IMR-90 (cell line): ENCODE results near the gene PTPRN2. TPM values are rescaled to one million over a fixed set of nuclear protein-coding genes. Genes with fewer than 3 reads are reported as not detected.

Experiments
- ATAC-seq: fragments of 200-7000 bp; cut with Tn5 transposase; 2 replicates; pipeline ENCODE4 v1.9.1; 2020; ENCODE audit warnings: low read depth, mild to moderate bottlenecking, moderate library complexity
- BruUV-seq: library from RNA; stranded (reverse); fragments of 400-500 nt; replicated peaks from 2 replicates; lab custom pipeline; 2021; lab: Mats Ljungman, UMichigan
- CTCF ChIA-PET: fragments of 300-600 bp; formaldehyde crosslinking; extraction: SDS; loops from one replicate; lab custom pipeline; 2021; ENCODE audit warnings: antibody characterized with exemption; lab: Yijun Ruan, JAX
- POLR2A ChIA-PET: fragments of 300-600 bp; sonication (Branson Sonifier 250); formaldehyde crosslinking; loops from one replicate; lab custom pipeline; 2022; ENCODE audit warnings: antibody characterized with exemption; ENCODE audit not compliant: unreplicated experiment; lab: Charles Lee
- DNase-seq: peaks from one replicate; pipeline ENCODE4 v3.0.0; 2013
- H2AFZ ChIP-seq: replicated peaks from 2 replicates; pipeline ENCODE3; 2013; ENCODE audit warnings: low read length, mild to moderate bottlenecking; ENCODE audit not compliant: poor library complexity
- H2AK5ac ChIP-seq: 2 replicates; pipeline ENCODE4 v1.6.1; 2013; ENCODE audit warnings: low read depth, low read length, inconsistent platforms
- H2AK9ac ChIP-seq: replicated peaks from 2 replicates; pipeline ENCODE3; 2013; ENCODE audit warnings: mild to moderate bottlenecking, low read depth, low read length, moderate library complexity; ENCODE audit not compliant: poor library complexity
- H2BK120ac ChIP-seq: 2 replicates; pipeline ENCODE4 v1.6.1; 2013; ENCODE audit warnings: low read depth, low read length, inconsistent platforms
- H2BK15ac ChIP-seq: 3 replicates; pipeline ENCODE4 v1.6.1; 2013; ENCODE audit warnings: low read depth, low read length, inconsistent platforms
- H2BK20ac ChIP-seq: 2 replicates; pipeline ENCODE4 v1.6.1; 2013; ENCODE audit warnings: low read depth, mild to moderate bottlenecking, inconsistent platforms, low read length, moderate library complexity
- H2BK5ac ChIP-seq: 2 replicates; pipeline ENCODE4 v1.6.1; 2013; ENCODE audit warnings: mild to moderate bottlenecking, low read depth, low read length, inconsistent platforms; ENCODE audit not compliant: poor library complexity, severe bottlenecking
- H3K14ac ChIP-seq: replicated peaks from 2 replicates; pipeline ENCODE4 v1.6.1; 2013; ENCODE audit warnings: low read depth, low read length, inconsistent platforms
- H3K18ac ChIP-seq: 2 replicates; pipeline ENCODE4 v1.6.1; 2013; ENCODE audit warnings: low read depth, low read length, control low read depth
- H3K23ac ChIP-seq: 2 replicates; pipeline ENCODE4 v1.6.1; 2013; ENCODE audit warnings: low read depth, low read length, inconsistent platforms
- H3K27ac ChIP-seq: 2 replicates; pipeline ENCODE4 v1.5.1; 2013; ENCODE audit warnings: mild to moderate bottlenecking, control low read depth, low read length; ENCODE audit not compliant: insufficient read depth
- H3K27me3 ChIP-seq: 2 replicates; pipeline ENCODE4 v1.6.1; 2013; ENCODE audit warnings: low read length; ENCODE audit not compliant: control insufficient read depth, insufficient read depth
- H3K36me3 ChIP-seq: 2 replicates; pipeline ENCODE4 v1.6.1; 2013; ENCODE audit warnings: low read length, mixed read lengths; ENCODE audit not compliant: control insufficient read depth, insufficient read depth
- H3K4ac ChIP-seq: 2 replicates; pipeline ENCODE4 v1.6.1; 2013; ENCODE audit warnings: low read depth, low read length, inconsistent platforms
- H3K4me1 ChIP-seq: 2 replicates; pipeline ENCODE4 v1.6.1; 2013; ENCODE audit warnings: low read length, mixed read lengths; ENCODE audit not compliant: control insufficient read depth, insufficient read depth
- H3K4me2 ChIP-seq: 2 replicates; pipeline ENCODE4 v1.6.1; 2013; ENCODE audit warnings: low read depth, mild to moderate bottlenecking, control low read depth, low read length, moderate library complexity
- H3K4me3 ChIP-seq: 2 replicates; pipeline ENCODE4 v1.5.1; 2013; ENCODE audit warnings: low read depth, mild to moderate bottlenecking, control low read depth, low read length, moderate library complexity; ENCODE audit not compliant: insufficient read depth
- H3K56ac ChIP-seq: 2 replicates; pipeline ENCODE4 v1.6.1; 2013; ENCODE audit warnings: low read length, inconsistent platforms; ENCODE audit not compliant: insufficient read depth; ENCODE audit errors: extremely low read depth
- H3K79me1 ChIP-seq, 2 experiments: 2 replicates each; pipeline ENCODE4 v1.6.1; 2013; ENCODE audit warnings: low read length in 2 of 2, inconsistent platforms in 1 of 2, low read depth in 1 of 2
- H3K9ac ChIP-seq: 2 replicates; pipeline ENCODE4 v1.6.1; 2013; ENCODE audit warnings: low read depth, low read length, control low read depth
- H3K9me1 ChIP-seq: 2 replicates; pipeline ENCODE4 v1.6.1; 2013; ENCODE audit warnings: low read length, inconsistent platforms; ENCODE audit not compliant: insufficient read depth
- H3K9me3 ChIP-seq: 2 replicates; pipeline ENCODE4 v1.6.1; 2013; ENCODE audit warnings: low read length; ENCODE audit not compliant: control insufficient read depth, insufficient read depth
- H4K20me1 ChIP-seq: 2 replicates; pipeline ENCODE4 v1.6.1; 2013; ENCODE audit warnings: low read length, inconsistent platforms; ENCODE audit not compliant: insufficient read depth
- H4K5ac ChIP-seq: 2 replicates; pipeline ENCODE4 v1.6.1; 2013; ENCODE audit warnings: mild to moderate bottlenecking, low read depth, low read length, control low read depth
- H4K8ac ChIP-seq, 2 experiments: 2 replicates each; pipeline ENCODE4 v1.6.1; 2013; ENCODE audit warnings: low read depth in 2 of 2, low read length in 2 of 2, control low read depth in 1 of 2, inconsistent platforms in 1 of 2
- H4K91ac ChIP-seq: 2 replicates; pipeline ENCODE4 v1.6.1; 2013; ENCODE audit warnings: low read depth, low read length, inconsistent platforms; ENCODE audit not compliant: insufficient read depth
- BHLHE40 ChIP-seq: fragments of 150-350 bp; IDR thresholded peaks from 2 replicates; pipeline ENCODE4 v1.6.1; 2016; ENCODE audit warnings: mild to moderate bottlenecking, low read depth, low read length
- CEBPB ChIP-seq: IDR thresholded peaks from 2 replicates; pipeline ENCODE4 v1.6.1; 2012; ENCODE audit warnings: low read depth, low read length, improper control_type of control experiment
- FOS ChIP-seq: fragments of 150-350 bp; IDR thresholded peaks from 2 replicates; pipeline ENCODE4 v1.6.1; 2016; ENCODE audit warnings: low read depth, low read length
- MXI1 ChIP-seq: IDR thresholded peaks from 2 replicates; pipeline ENCODE4 v1.6.1; 2012; ENCODE audit warnings: low read depth, mild to moderate bottlenecking, low read length, moderate library complexity, borderline replicate concordance
- NFE2L2 ChIP-seq: fragments of 150-350 bp; IDR thresholded peaks from 2 replicates; pipeline ENCODE4 v1.6.1; 2016; ENCODE audit warnings: low read depth, mild to moderate bottlenecking, low read length
- RAD21 ChIP-seq: IDR thresholded peaks from 2 replicates; pipeline ENCODE4 v1.6.1; 2012; ENCODE audit warnings: low read length, improper control_type of control experiment
- RCOR1 ChIP-seq: IDR thresholded peaks from 2 replicates; pipeline ENCODE4 v1.6.1; 2012; ENCODE audit warnings: mild to moderate bottlenecking, low read length, improper control_type of control experiment; ENCODE audit not compliant: insufficient replicate concordance
- RFX5 ChIP-seq: IDR thresholded peaks from 2 replicates; pipeline ENCODE4 v1.8.0; 2012; ENCODE audit warnings: low read depth, mild to moderate bottlenecking, low read length, moderate library complexity
- WGBS, 2 experiments: methylation state at CpG; one replicate each; pipeline versions ENCODE4 v1.1.5 to v1.1.7; 2013; ENCODE audit warnings: missing lambda C conversion rate in 2 of 2; ENCODE audit not compliant: insufficient read length in 1 of 2; ENCODE audit errors: extremely low coverage in 2 of 2; 5-methylcytosine and 5-hydroxymethylcytosine counted together
- dilution Hi-C: fragments of 300-500 bp; cut with HindIII; formaldehyde crosslinking; loops from one replicate; pipeline ENCODE4 v1.14.3; 2018; ENCODE audit warnings: low sequenced_read_pairs; ENCODE audit not compliant: unreplicated experiment
- in situ Hi-C: fragments of 300-500 bp; cut with MboI; formaldehyde crosslinking; loops from 3 replicates; pipeline ENCODE4 v1.14.3; 2019; ENCODE audit warnings: low sequenced_read_pairs, inconsistent platforms, mixed read lengths
- intact Hi-C: fragments of 100-400 bp; cut with micrococcal nuclease; formaldehyde crosslinking; loops from 2 replicates; pipeline ENCODE4 v1.10.0; 2022
- polyA plus RNA-seq, 3 experiments: library from polyadenylated mRNA; depleted of rRNA; stranded (reverse); fragments of >200 nt; gene quantifications; 2 replicates each; pipeline ENCODE4 v1.2.3, GENCODE V29; 2012; ENCODE audit warnings: low replicate concordance in 1 of 3
- total RNA-seq: library from RNA; depleted of rRNA; stranded (reverse); fragments of >200 nt; gene quantifications from 2 replicates; pipeline ENCODE4 v1.2.3, GENCODE V29; 2012

PTPRN2 gene
- total and polyA plus RNA-seq, 2 of the 4 experiments (the other 2 are of a cell fraction): 0.03 TPM; not detected in 1

DNA sequence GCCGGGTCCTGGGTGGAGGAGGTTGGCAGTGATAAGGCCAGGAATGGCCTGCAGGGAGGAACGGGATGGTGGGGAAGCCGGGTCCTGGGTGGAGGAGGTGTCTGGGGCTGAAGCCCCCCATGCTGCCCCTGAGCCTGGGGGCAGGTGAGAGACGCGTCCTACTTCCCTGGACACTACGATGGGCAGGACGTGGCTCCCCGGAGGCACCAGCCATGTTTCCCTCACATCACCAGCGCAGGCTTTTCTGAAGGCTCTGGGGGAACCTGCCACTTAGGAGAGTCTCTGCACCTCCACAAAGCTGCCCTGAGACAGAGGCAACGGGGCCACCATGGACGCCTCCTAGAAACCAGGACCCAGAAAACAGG, 926.0 kb downstream of the PTPRN2 start:
- Histone ChIP-seq H3K27ac (no peak overlapping the region), H2BK5ac (no peak overlapping the region), H3K4ac (no peak overlapping the region), H2AK5ac (no peak overlapping the region), H3K27me3 (no peaks in the 10 kb centered on the region), H3K9ac (no peak overlapping the region), H4K5ac (no peak overlapping the region), H3K36me3 (no peaks in the 10 kb centered on the region), H3K9me3 (peaks cover 50% of the 10 kb centered on the region), H2BK120ac (no peak overlapping the region), H2AFZ (no peak overlapping the region), H3K18ac (no peak overlapping the region), H2BK20ac (no peak overlapping the region), H4K8ac (no peak overlapping the region), H3K4me3 (no peak overlapping the region), H2AK9ac (no peak overlapping the region), H3K9me1 (no peaks in the 10 kb centered on the region), H4K20me1 (no peaks in the 10 kb centered on the region), H4K91ac (no peak overlapping the region), H3K23ac (no peak overlapping the region), H3K79me1 (no peaks in the 10 kb centered on the region), H3K4me1 (no peaks in the 10 kb centered on the region), H2BK15ac (no peak overlapping the region), H3K14ac (no peak overlapping the region), H3K4me2 (no peak overlapping the region), H3K56ac (no peak overlapping the region)
- 67% methylated on average over 3 of the region's 11 CpGs; no CpG with 5 or more reads in 1 of the 2 experiments for WGBS, 2 experiments
- in situ Hi-C loops: no loop called here
- no peak for DNase-seq
- TF ChIP-seq FOS (no peak), MXI1 (no peak), RAD21 (no peak), NFE2L2 (no peak), RFX5 (no peak), BHLHE40 (no peak), CEBPB (no peak), RCOR1 (no peak)
- POLR2A ChIA-PET: no interaction called here
- dilution Hi-C loops: no loop called here
- intact Hi-C loops: no loop called here
- ATAC-seq: no peak
- CTCF ChIA-PET: no interaction called here
- no TSS peak for BruUV-seq
